Lower lobe of right lung (tissue), 2 donors: Measurements from ENCODE around the gene FNIP1. TPM values are rescaled to one million over a fixed set of nuclear protein-coding genes. Genes with fewer than 3 reads are reported as not detected.

Experiments
- ATAC-seq, 2 donors: fragments of 200-7000 bp; cut with Tn5 transposase; one replicate each; pipeline ENCODE4 v1.9.1; 2020 to 2022; ENCODE audit warnings: mild to moderate bottlenecking in 2 of 2, moderate library complexity in 2 of 2
- DNase-seq: peaks from one replicate; pipeline ENCODE4 v3.0.0-alpha.2; 2020
- H3K27ac ChIP-seq: fragments of 200-600 bp; one replicate; pipeline ENCODE4 v1.8.0; 2022
- H3K27me3 ChIP-seq: fragments of 200-600 bp; one replicate; pipeline ENCODE4 v1.8.0; 2022; ENCODE audit warnings: low read depth
- H3K36me3 ChIP-seq: fragments of 200-600 bp; one replicate; pipeline ENCODE4 v1.8.0; 2022; ENCODE audit warnings: mild to moderate bottlenecking
- H3K4me1 ChIP-seq: fragments of 200-600 bp; one replicate; pipeline ENCODE4 v1.8.0; 2022
- H3K4me3 ChIP-seq: fragments of 200-600 bp; one replicate; pipeline ENCODE4 v1.8.0; 2022; ENCODE audit warnings: mild to moderate bottlenecking
- H3K9me3 ChIP-seq: fragments of 200-600 bp; one replicate; pipeline ENCODE4 v1.8.0; 2022
- intact Hi-C: fragments of 100-400 bp; cut with DNase I; formaldehyde crosslinking; loops from one replicate; pipeline ENCODE4 v1.11.0; 2022
- total RNA-seq: library from RNA; stranded (reverse); fragmentation: NEBNext Ultra II Directional; extraction: Animal tissue kit (Norgen Biotek cat#: 25700); gene quantifications from one replicate; pipeline ENCODE4 v1.2.1, GENCODE V29; 2021
- TF ChIP-seq, protein P1 (sequence below): fragments of 200-600 bp; IDR thresholded peaks from one replicate; pipeline ENCODE4 v1.8.0; 2022; ENCODE audit warnings: antibody characterized with exemption, mild to moderate bottlenecking
- donor health status: DM: no; HTN: yes; CAD: no; lungs with severe emphysema.

Gene FNIP1
- total RNA-seq, 1 donor from 2014 or later = 40.3 TPM

DNA sequence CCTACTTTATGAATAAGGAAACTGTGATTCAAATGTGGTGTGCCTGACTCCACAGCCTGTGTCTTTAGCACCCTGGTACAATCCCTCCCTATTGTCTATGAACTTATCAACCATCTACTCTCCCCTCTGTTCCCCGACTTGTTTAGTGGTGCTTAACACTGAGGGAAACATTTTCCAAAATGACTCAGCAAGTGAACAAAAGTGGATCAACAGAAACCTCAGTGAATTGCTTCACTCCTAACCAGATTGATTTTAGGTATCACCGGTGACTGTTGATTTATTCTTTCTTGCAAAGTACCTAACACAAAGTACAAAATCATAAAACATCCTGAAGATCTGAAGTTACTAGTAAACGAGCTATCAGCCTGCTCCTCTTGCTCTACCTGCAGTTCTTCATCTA lies 119.7 kb downstream of the FNIP1 start:
- no peak for DNase-seq
- no peaks in the 10 kb centered on the region for H3K27me3 ChIP-seq
- intact Hi-C loops = no loop called here
- H3K4me3 ChIP-seq = no peak overlapping the region
- ATAC-seq = no peak
- H3K9me3 ChIP-seq = no peaks in the 10 kb centered on the region
- H3K4me1 ChIP-seq = peaks cover 22% of the 10 kb centered on the region
- TF ChIP-seq, protein P1, sequence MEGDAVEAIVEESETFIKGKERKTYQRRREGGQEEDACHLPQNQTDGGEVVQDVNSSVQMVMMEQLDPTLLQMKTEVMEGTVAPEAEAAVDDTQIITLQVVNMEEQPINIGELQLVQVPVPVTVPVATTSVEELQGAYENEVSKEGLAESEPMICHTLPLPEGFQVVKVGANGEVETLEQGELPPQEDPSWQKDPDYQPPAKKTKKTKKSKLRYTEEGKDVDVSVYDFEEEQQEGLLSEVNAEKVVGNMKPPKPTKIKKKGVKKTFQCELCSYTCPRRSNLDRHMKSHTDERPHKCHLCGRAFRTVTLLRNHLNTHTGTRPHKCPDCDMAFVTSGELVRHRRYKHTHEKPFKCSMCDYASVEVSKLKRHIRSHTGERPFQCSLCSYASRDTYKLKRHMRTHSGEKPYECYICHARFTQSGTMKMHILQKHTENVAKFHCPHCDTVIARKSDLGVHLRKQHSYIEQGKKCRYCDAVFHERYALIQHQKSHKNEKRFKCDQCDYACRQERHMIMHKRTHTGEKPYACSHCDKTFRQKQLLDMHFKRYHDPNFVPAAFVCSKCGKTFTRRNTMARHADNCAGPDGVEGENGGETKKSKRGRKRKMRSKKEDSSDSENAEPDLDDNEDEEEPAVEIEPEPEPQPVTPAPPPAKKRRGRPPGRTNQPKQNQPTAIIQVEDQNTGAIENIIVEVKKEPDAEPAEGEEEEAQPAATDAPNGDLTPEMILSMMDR = no peak
- H3K27ac ChIP-seq = no peak overlapping the region
- H3K36me3 ChIP-seq = peaks cover 54% of the 10 kb centered on the region

DNA sequence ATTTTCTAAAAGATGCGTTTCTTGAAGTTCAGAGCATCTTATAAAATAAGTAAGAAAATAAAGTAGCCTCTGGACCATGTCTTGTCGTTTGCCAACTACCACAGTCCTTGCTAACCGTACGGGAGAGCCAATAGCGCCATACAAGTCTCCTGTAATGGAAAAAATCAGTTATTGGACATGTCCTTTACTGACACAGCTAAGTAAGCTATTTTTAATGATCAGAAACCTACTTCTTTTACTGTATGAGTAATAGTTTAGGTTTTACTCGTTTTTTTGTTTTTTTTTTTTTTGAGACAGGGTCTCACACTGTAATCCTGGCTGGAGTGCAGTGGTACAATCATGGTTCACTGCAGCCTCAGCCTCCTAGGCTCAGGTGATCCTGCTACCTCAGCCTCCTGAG lies 124.0 kb downstream of the FNIP1 start:
- peak in 1 of 2 donors; percentile 24 for ATAC-seq
- intact Hi-C loops = no loop called here
- H3K4me1 ChIP-seq = peaks cover 34% of the 10 kb centered on the region
- peaks cover 72% of the 10 kb centered on the region for H3K36me3 ChIP-seq
- TF ChIP-seq, protein P1 = no peak
- no peaks in the 10 kb centered on the region for H3K9me3 ChIP-seq
- no peaks in the 10 kb centered on the region for H3K27me3 ChIP-seq
- peak overlapping the region; percentile 59 for H3K27ac ChIP-seq
- H3K4me3 ChIP-seq = no peak overlapping the region
- DNase-seq = no peak

DNA sequence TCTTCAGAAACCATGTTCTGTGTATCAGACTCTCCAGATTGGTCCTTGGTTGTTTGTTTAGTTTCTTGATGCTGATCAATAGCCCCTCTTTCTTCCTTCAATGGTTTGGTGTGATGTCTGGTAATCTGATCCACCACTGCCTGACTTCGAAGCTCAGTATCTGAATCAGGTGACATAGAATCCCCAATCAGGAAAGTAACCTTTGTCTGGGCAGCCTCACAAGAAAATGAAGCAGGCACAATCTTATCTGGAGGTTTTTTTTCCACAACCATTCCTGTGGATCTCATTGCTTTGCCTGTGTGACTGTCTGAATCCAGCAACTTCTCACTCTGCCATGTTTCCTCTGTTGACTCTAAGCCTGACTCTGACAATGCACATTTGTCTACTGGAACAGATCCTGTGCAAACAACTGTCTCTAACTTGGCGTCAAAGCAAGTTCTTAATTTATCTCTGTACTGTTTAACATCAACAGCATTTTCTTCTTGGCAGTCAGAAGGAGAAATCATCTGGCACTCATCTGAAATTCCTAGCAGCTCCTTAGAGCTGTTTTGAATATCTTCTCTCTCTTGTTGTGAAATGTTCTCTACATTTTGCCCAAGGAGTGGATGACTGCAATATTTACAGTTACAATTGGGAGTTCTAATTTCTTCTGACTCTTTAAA lies 124.7 kb downstream of the FNIP1 start:
- DNase-seq (no peak), ATAC-seq (peak; percentile 89)

DNA sequence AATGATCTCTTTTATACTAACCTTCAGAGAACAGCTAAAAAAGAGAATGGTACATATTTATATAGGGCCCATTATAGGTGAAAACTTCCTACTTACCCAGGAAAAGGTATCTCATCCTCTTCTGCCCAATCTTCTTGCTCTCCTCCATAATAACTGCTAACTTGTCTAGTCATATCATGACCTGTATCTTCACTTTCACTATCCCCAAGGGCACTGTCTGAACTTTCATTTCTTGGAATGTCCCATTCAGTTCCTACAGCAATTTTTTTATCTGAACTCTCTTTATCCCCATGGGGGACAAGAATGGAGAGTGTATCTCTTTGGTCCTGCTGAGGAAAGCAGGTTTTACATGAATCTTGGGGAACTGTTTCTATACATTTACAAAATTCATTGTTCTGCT lies 125.4 kb downstream of the FNIP1 start:
- peaks cover 34% of the 10 kb centered on the region for H3K4me1 ChIP-seq
- peaks cover 64% of the 10 kb centered on the region for H3K36me3 ChIP-seq
- no peaks in the 10 kb centered on the region for H3K27me3 ChIP-seq
- H3K9me3 ChIP-seq = no peaks in the 10 kb centered on the region
- ATAC-seq (peak in 1 of 2 donors; percentile 44), DNase-seq (no peak)
- intact Hi-C loops = no loop called here
- TF ChIP-seq, protein P1 = no peak
- no peak overlapping the region for H3K4me3 ChIP-seq
- H3K27ac ChIP-seq = peak overlapping the region; percentile 59

More for the DNA sequence above, 124.7 kb downstream of the FNIP1 start:
- TF ChIP-seq, protein P1 = no peak
- intact Hi-C loops = no loop called here
- Histone ChIP-seq H3K36me3 (peaks cover 70% of the 10 kb centered on the region), H3K27me3 (no peaks in the 10 kb centered on the region), H3K27ac (peak overlapping the region; percentile 59), H3K4me1 (peaks cover 34% of the 10 kb centered on the region), H3K4me3 (no peak overlapping the region), H3K9me3 (no peaks in the 10 kb centered on the region)

DNA sequence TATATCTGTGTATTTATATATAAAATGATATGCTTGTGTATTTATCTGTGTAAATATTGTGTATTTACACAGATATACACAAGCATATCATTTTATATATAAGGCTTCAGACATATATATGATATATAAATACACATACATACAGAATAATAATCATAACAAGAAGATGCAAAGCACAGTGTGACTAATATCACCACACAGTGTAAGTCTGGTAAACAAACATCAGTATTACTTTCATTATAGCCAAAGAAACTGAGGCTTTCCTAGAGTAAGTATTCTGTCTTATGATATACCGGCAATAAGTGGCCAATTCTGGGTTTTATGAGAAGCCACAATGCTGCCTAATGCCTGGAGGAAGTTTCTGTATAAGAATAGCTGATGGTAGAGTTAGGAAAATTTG lies 131.9 kb downstream of the FNIP1 start:
- DNase-seq (no peak), ATAC-seq (no peak)
- TF ChIP-seq, protein P1 = no peak
- no peak overlapping the region for H3K27ac ChIP-seq
- intact Hi-C loops = no loop called here
- H3K9me3 ChIP-seq = peaks cover 17% of the 10 kb centered on the region
- no peak overlapping the region for H3K4me3 ChIP-seq
- no peaks in the 10 kb centered on the region for H3K27me3 ChIP-seq
- H3K4me1 ChIP-seq = no peaks in the 10 kb centered on the region
- H3K36me3 ChIP-seq = peaks cover 70% of the 10 kb centered on the region
